SU-DHL-6 (cell line): ENCODE measurements around the gene TMEM178B.

ENCODE experiments used
- EZH2phosphoT487 ChIP-seq: fragments of 200-600 bp; sonication (generic), shearing (Covaris generic); conservative IDR thresholded peaks from 2 replicates; pipeline ENCODE4 v1.6.1; 2018; ENCODE audit warnings: mild to moderate bottlenecking, antibody characterized with exemption, low read length, moderate library complexity, mixed read lengths
- TF ChIP-seq, protein P1 (sequence below): fragments of 200-600 bp; sonication (generic); IDR thresholded peaks from one replicate; pipeline ENCODE4 v1.5.1; 2017; ENCODE audit warnings: antibody characterized with exemption, mild to moderate bottlenecking, low read length, moderate library complexity; ENCODE audit not compliant: insufficient read depth, poor library complexity, severe bottlenecking

DNA sequence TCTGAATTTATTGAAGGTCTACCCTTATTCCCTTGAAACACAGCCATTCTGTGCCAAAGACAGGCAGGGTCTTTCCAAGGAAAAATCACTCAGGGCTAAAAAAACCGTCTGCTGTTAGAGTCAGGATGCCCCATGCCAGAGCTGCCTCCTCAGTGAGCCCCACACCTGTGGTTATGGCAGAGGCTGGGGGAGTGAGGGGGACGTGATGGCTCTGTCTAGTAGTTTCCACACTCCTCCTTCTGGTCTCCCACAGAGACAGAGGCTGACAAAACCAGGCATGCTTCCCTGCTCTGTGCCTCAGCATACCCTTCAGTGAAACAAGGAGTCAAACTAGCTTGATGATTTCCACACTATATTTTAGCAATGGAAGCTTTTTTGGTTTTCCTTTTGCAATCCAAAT is 365.3 kb downstream of the TMEM178B start:
- TF ChIP-seq, protein P1, sequence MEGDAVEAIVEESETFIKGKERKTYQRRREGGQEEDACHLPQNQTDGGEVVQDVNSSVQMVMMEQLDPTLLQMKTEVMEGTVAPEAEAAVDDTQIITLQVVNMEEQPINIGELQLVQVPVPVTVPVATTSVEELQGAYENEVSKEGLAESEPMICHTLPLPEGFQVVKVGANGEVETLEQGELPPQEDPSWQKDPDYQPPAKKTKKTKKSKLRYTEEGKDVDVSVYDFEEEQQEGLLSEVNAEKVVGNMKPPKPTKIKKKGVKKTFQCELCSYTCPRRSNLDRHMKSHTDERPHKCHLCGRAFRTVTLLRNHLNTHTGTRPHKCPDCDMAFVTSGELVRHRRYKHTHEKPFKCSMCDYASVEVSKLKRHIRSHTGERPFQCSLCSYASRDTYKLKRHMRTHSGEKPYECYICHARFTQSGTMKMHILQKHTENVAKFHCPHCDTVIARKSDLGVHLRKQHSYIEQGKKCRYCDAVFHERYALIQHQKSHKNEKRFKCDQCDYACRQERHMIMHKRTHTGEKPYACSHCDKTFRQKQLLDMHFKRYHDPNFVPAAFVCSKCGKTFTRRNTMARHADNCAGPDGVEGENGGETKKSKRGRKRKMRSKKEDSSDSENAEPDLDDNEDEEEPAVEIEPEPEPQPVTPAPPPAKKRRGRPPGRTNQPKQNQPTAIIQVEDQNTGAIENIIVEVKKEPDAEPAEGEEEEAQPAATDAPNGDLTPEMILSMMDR, result no peak
- TF ChIP-seq EZH2phosphoT487, result no peak
